Sigmoid colon (tissue), 7 donors: ENCODE measurements around the gene CATSPER2. TPM values are rescaled to one million over a fixed set of nuclear protein-coding genes. Genes with fewer than 3 reads are reported as not detected.
"Not testable (repeated sequence)": the region's sequence is repeated elsewhere in the genome, so short reads cannot be mapped to it uniquely, and the experiment has no call there.

Experiments used
- DNase-seq: peaks from one replicate; pipeline ENCODE4 v3.0.0-alpha.2; 2019
- H3K27ac ChIP-seq, 4 donors: fragments of 200-600 bp; sonication (generic); one replicate each; pipeline ENCODE4 v1.5.1; 2016 to 2019; ENCODE audit warnings: mild to moderate bottlenecking in 1 of 4
- H3K27me3 ChIP-seq, 3 donors: fragments of 200-600 bp; sonication (generic); one replicate each; pipeline ENCODE4 v1.5.1; 2019; ENCODE audit warnings: mild to moderate bottlenecking in 1 of 3
- H3K36me3 ChIP-seq, 4 donors: fragments of 200-600 bp; sonication (generic); one replicate each; pipeline ENCODE4 v1.5.1; 2016 to 2019
- H3K4me1 ChIP-seq, 4 donors: fragments of 200-600 bp; sonication (generic); one replicate each; pipeline ENCODE4 v1.5.1; 2017 to 2019
- H3K4me3 ChIP-seq, 4 donors: fragments of 200-600 bp; sonication (generic); one replicate each; pipeline ENCODE4 v1.5.1; 2017 to 2019; ENCODE audit warnings: mild to moderate bottlenecking in 2 of 4, moderate library complexity in 1 of 4
- H3K9me3 ChIP-seq, 4 donors: fragments of 200-600 bp in 3 of 4; sonication (generic) in 3 of 4; one replicate each; pipeline versions ENCODE4 v1.5.1 to v1.6.1; 2013 to 2019
- WGBS, 2 donors: extraction: QIAGEN DNeasy Blood & Tissue Kit; methylation state at CpG; one replicate each; pipeline ENCODE4 v1.1.7; 2013; 5-methylcytosine and 5-hydroxymethylcytosine counted together
- intact Hi-C: fragments of 100-400 bp; cut with DNase I; formaldehyde crosslinking; loops from one replicate; pipeline ENCODE4 v1.15.1; 2023
- polyA plus RNA-seq, 3 donors: library from polyadenylated mRNA; stranded (reverse); fragments of 200-250 nt; gene quantifications; one replicate each; pipeline ENCODE4 v1.2.3, GENCODE V29; 2013
- small RNA-seq, 3 donors: library from RNA; depleted of rRNA; stranded (forward); fragments of <200 nt; gene quantifications; one replicate each; pipeline ENCODE3, GENCODE V24; 2016
- total RNA-seq, 4 donors: library from RNA; depleted of rRNA; stranded (reverse); fragments of >200 nt; gene quantifications; one replicate each; pipeline ENCODE4 v1.1.0, GENCODE V29; 2016
- donor health status: healthy with polysubstance abuse.
- donor health status: Bipolar disorder and iron deficiency.
- donor health status: healthy.

The CATSPER2 gene
- total and polyA plus RNA-seq, 7 donors = under 0.01 to 6.9 (median 3.6) TPM; not detected in 1

DNA sequence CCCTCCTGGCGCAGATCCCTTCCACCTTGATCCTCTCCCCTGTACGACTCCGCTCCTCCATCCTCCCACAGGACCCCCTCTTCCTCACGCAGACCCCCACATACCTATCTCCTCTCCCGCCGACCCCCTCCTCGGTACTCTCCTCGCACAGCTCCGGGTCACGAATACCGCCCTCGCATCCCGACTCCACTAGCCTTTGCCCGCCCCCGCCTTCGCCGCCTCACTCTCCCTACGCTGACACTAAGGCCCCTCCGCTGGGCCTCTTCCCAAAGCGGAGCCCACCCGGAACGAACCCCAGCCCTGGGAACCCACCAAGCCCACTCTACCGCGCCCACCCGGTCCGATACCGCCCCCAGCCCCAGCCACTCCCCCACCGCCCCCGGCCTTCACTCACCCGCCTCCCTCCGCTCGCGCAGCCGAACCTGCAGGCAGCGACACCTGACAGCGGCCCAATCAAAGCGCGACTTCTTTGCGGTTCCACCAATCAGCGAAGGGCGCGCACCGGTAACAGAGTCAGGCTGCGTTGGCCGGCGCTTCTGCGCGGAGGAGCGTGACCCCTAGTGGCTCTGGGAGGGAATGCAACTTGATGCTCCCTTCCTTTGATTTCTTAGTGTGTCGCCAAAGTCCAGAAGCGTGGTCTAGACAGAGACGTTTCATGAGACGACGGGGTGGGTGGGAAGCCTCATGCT is 58.7 kb downstream of the CATSPER2 start, which contains the start of gene PPIP5K1:
Gene PPIP5K1, minus strand, starts transcription at position 431 of the 689 bp plus-strand sequence. CDS start 5,704 bp downstream, outside the sequence.
- DNase-seq, H3K27ac ChIP-seq, H3K4me1 ChIP-seq, H3K4me3 ChIP-seq, H3K27me3 ChIP-seq, H3K36me3 ChIP-seq, H3K9me3 ChIP-seq, intact Hi-C loops: not testable (repeated sequence)
- no CpG with 5 or more reads among the region's 54 CpGs for WGBS, 2 donors

Small RNA genes lying within 50 kb of the gene (small RNA-seq; reads per million reads assigned to genes)
- 0 reads per million in 3 donors for gene PDIA3P2
- gene RNU6-554P = 0 reads per million in 3 donors
- 0 reads per million in 3 donors for gene RNU6-610P

Other genes with a start within 250 kb of the CATSPER2 start
- gene TP53BP1, start 155.7 kb downstream of the CATSPER2 start, total RNA-seq = 10 to 100 TPM; 38.3 to 63.4 (median 41.1) TPM
- 10 to 100 TPM in 1 of 3 donors, 1 to 10 TPM in 2; 1.8 to 13.5 (median 6.6) TPM for gene TP53BP1, start 155.7 kb downstream of the CATSPER2 start, polyA plus RNA-seq
- 10 to 100 TPM; 25.2 to 61.2 (median 32.3) TPM for gene MAP1A, start 131.2 kb downstream of the CATSPER2 start, total RNA-seq
- gene MAP1A, start 131.2 kb downstream of the CATSPER2 start, polyA plus RNA-seq = 1 to 10 TPM in 2 of 3 donors, under 1 TPM in 1; 0.23 to 4.8 (median 1.2) TPM
- gene PPIP5K1, start 58.6 kb downstream of the CATSPER2 start, total RNA-seq = 10 to 100 TPM in 3 of 4 donors, 1 to 10 TPM in 1; 8.3 to 44.6 (median 18.3) TPM
- gene PPIP5K1, start 58.6 kb downstream of the CATSPER2 start, polyA plus RNA-seq = 10 to 100 TPM in 2 of 3 donors, 1 to 10 TPM in 1; 4.8 to 23.9 (median 13.2) TPM
- gene CKMT1B, start 54.8 kb downstream of the CATSPER2 start, total RNA-seq = 1 to 10 TPM in 1 of 4 donors, under 1 TPM in 1, not detected in 2; 0.83 to 1.1 TPM
- 100 to 1,000 TPM in 2 of 3 donors, 10 to 100 TPM in 1; 66.1 to 153 (median 128) TPM for gene CKMT1B, start 54.8 kb downstream of the CATSPER2 start, polyA plus RNA-seq
- under 1 TPM in 3 of 4 donors, not detected in 1; under 0.01 to 0.71 (median 0.68) TPM for gene STRC, start 30.0 kb downstream of the CATSPER2 start, total RNA-seq
- under 1 TPM in 1 of 3 donors, not detected in 2; 0.51 TPM for gene STRC, start 30.0 kb downstream of the CATSPER2 start, polyA plus RNA-seq
- 1 to 10 TPM in 1 of 4 donors, under 1 TPM in 1, not detected in 2; 0.36 to 1.8 TPM for gene CKMT1A, start 45.0 kb upstream of the CATSPER2 start, total RNA-seq
- 100 to 1,000 TPM in 2 of 3 donors, 10 to 100 TPM in 1; 64.3 to 114 (median 105) TPM for gene CKMT1A, start 45.0 kb upstream of the CATSPER2 start, polyA plus RNA-seq
- gene PDIA3, start 97.6 kb upstream of the CATSPER2 start, total RNA-seq = 10 to 100 TPM; 62.0 to 66.2 (median 63.4) TPM
- gene PDIA3, start 97.6 kb upstream of the CATSPER2 start, polyA plus RNA-seq = 100 to 1,000 TPM in 1 of 3 donors, 10 to 100 TPM in 2; 36.6 to 430 (median 82.5) TPM
- 1 to 10 TPM; 1.9 to 6.4 (median 4.3) TPM for gene ELL3, start 128.1 kb upstream of the CATSPER2 start, total RNA-seq
- gene ELL3, start 128.1 kb upstream of the CATSPER2 start, polyA plus RNA-seq = 10 to 100 TPM; 31.1 to 45.8 (median 36.0) TPM
- 100 to 1,000 TPM; 625 to 803 (median 718) TPM for gene SERF2, start 143.5 kb upstream of the CATSPER2 start, total RNA-seq
- gene SERF2, start 143.5 kb upstream of the CATSPER2 start, polyA plus RNA-seq = 1,000 to 10,000 TPM; 1,723 to 3,090 (median 2,981) TPM
- under 1 TPM in 1 of 4 donors, not detected in 3; 0.27 TPM for gene SERINC4, start 151.4 kb upstream of the CATSPER2 start, total RNA-seq
- under 1 TPM in 2 of 3 donors, not detected in 1; 0.60 to 0.61 TPM for gene SERINC4, start 151.4 kb upstream of the CATSPER2 start, polyA plus RNA-seq
- gene HYPK, start 151.8 kb upstream of the CATSPER2 start, total RNA-seq = 10 to 100 TPM in 2 of 4 donors, 1 to 10 TPM in 2; 3.6 to 22.8 (median 10.4) TPM
- 10 to 100 TPM; 13.8 to 22.2 (median 14.7) TPM for gene HYPK, start 151.8 kb upstream of the CATSPER2 start, polyA plus RNA-seq
- 10 to 100 TPM; 12.7 to 20.0 (median 15.2) TPM for gene MFAP1, start 175.8 kb upstream of the CATSPER2 start, total RNA-seq
- 10 to 100 TPM; 21.0 to 27.0 (median 22.9) TPM for gene MFAP1, start 175.8 kb upstream of the CATSPER2 start, polyA plus RNA-seq
- gene WDR76, start 178.2 kb upstream of the CATSPER2 start, total RNA-seq = 10 to 100 TPM in 3 of 4 donors, 1 to 10 TPM in 1; 8.9 to 11.6 (median 11.0) TPM
- gene WDR76, start 178.2 kb upstream of the CATSPER2 start, polyA plus RNA-seq = 1 to 10 TPM; 1.2 to 5.4 (median 2.5) TPM